ENCODE data around the gene CCDC47.

GRCh38 chr17:63816669-63817068 lies 43.3 kb upstream of the CCDC47 start:
- TF ChIP-seq CTCF (IDR thresholded peaks at IDR 0.05) (no peak), EZH2 (IDR thresholded peaks at IDR 0.05; ENCODE audit: borderline replicate concordance, insufficient read depth, low read depth, low read length, poor library complexity, severe bottlenecking) (no peak)

Data from B cell (primary cell).